HepG2 (cell line): ENCODE results near the gene FAM20C. TPM values are rescaled to one million over a fixed set of nuclear protein-coding genes. Genes with fewer than 3 reads are reported as not detected.
A peak's percentile ranks its signal among the peaks of the same experiment; 100 is the strongest.

Experiments
- ARNTL ChIP-seq: sonication (generic); formaldehyde crosslinking; IDR thresholded peaks from 2 replicates; pipeline ENCODE4 v1.4.0; 2020; ENCODE audit warnings: mild to moderate bottlenecking, missing genetic modification reagents
- BCL3 ChIP-seq: sonication (generic); formaldehyde crosslinking; IDR thresholded peaks from 2 replicates; pipeline ENCODE4 v1.5.1; 2020; ENCODE audit warnings: mild to moderate bottlenecking, missing genetic modification reagents, moderate library complexity
- BRCA1 ChIP-seq: sonication (generic); formaldehyde crosslinking; IDR thresholded peaks from 2 replicates; pipeline ENCODE4 v1.4.0; 2020; ENCODE audit warnings: missing genetic modification reagents
- CEBPG ChIP-seq: IDR thresholded peaks from 2 replicates; pipeline ENCODE4 v1.6.1; 2016
- FOSL2 ChIP-seq: sonication (generic); formaldehyde crosslinking; IDR thresholded peaks from 2 replicates; pipeline ENCODE4 v1.4.0; 2020; ENCODE audit warnings: missing genetic modification reagents
- FOXM1 ChIP-seq: sonication (generic); formaldehyde crosslinking; IDR thresholded peaks from 2 replicates; pipeline ENCODE4 v1.5.0; 2020; ENCODE audit warnings: missing genetic modification reagents
- FOXO1 ChIP-seq: sonication (generic); formaldehyde crosslinking; IDR thresholded peaks from 2 replicates; pipeline ENCODE4 v1.4.0; 2020; ENCODE audit warnings: missing genetic modification reagents
- GATAD2A ChIP-seq: IDR thresholded peaks from 2 replicates; pipeline ENCODE4 v1.6.1; 2016
- KDM1A ChIP-seq: IDR thresholded peaks from 2 replicates; pipeline ENCODE4 v1.6.1; 2016; ENCODE audit warnings: missing compliant biosample characterization
- KLF15 ChIP-seq: sonication (generic); formaldehyde crosslinking; IDR thresholded peaks from 2 replicates; pipeline ENCODE4 v1.8.1; 2023; ENCODE audit warnings: borderline replicate concordance, mild to moderate bottlenecking, inconsistent platforms, missing genetic modification reagents, mixed read lengths
- MTA1 ChIP-seq: sonication (generic); formaldehyde crosslinking; IDR thresholded peaks from 2 replicates; pipeline ENCODE4 v1.4.0; 2020; ENCODE audit warnings: missing genetic modification reagents, mild to moderate bottlenecking, borderline replicate concordance
- NONO ChIP-seq, 2 experiments: fragments of 450-650 bp in 1 of 2; sonication (generic) in 1 of 2; formaldehyde crosslinking in 1 of 2; IDR thresholded peaks in 1 of 2; conservative IDR thresholded peaks in 1 of 2; 2 replicates each; pipeline versions ENCODE4 v1.6.1 to v1.8.0; 2017 to 2022; ENCODE audit warnings: mild to moderate bottlenecking in 1 of 2, missing genetic modification reagents in 1 of 2, moderate library complexity in 1 of 2
- NR0B2 ChIP-seq: sonication (generic); formaldehyde crosslinking; IDR thresholded peaks from 2 replicates; pipeline ENCODE4 v1.4.0; 2020; ENCODE audit warnings: mild to moderate bottlenecking, missing genetic modification reagents
- POLR2G ChIP-seq: fragments of 200-400 bp; formaldehyde crosslinking; IDR thresholded peaks from 2 replicates; pipeline ENCODE4 v1.6.1; 2018; ENCODE audit warnings: mild to moderate bottlenecking, low read depth, low read length, moderate library complexity
- ZMYM2 ChIP-seq: sonication (generic); formaldehyde crosslinking; IDR thresholded peaks from 2 replicates; pipeline ENCODE4 v1.8.0; 2022; ENCODE audit warnings: mild to moderate bottlenecking, missing genetic modification reagents
- ZNF264 ChIP-seq: sonication (generic); formaldehyde crosslinking; IDR thresholded peaks from 2 replicates; pipeline ENCODE4 v1.4.0; 2020; ENCODE audit warnings: missing genetic modification reagents
- ZNF331 ChIP-seq: sonication (generic); formaldehyde crosslinking; IDR thresholded peaks from 2 replicates; pipeline ENCODE4 v1.4.0; 2020; ENCODE audit warnings: missing genetic modification reagents
- ZNF335 ChIP-seq: sonication (generic); formaldehyde crosslinking; IDR thresholded peaks from 2 replicates; pipeline ENCODE4 v1.4.0; 2020; ENCODE audit warnings: missing genetic modification reagents
- ZNF550 ChIP-seq: sonication (generic); formaldehyde crosslinking; IDR thresholded peaks from 2 replicates; pipeline ENCODE4 v1.4.0; 2020; ENCODE audit warnings: mild to moderate bottlenecking, missing genetic modification reagents, borderline replicate concordance
- ZNF572 ChIP-seq: sonication (generic); formaldehyde crosslinking; IDR thresholded peaks from 2 replicates; pipeline ENCODE4 v1.5.1; 2020; ENCODE audit warnings: mild to moderate bottlenecking, missing genetic modification reagents
- ZNF574 ChIP-seq: sonication (generic); formaldehyde crosslinking; IDR thresholded peaks from 2 replicates; pipeline ENCODE4 v1.4.0; 2020; ENCODE audit warnings: missing genetic modification reagents
- ZNF674 ChIP-seq: sonication (generic); formaldehyde crosslinking; IDR thresholded peaks from 2 replicates; pipeline ENCODE4 v1.5.0; 2020; ENCODE audit warnings: low read depth, mild to moderate bottlenecking, missing genetic modification reagents
- ZNF691 ChIP-seq: sonication (generic); formaldehyde crosslinking; IDR thresholded peaks from 2 replicates; pipeline ENCODE4 v1.4.0; 2020; ENCODE audit warnings: missing genetic modification reagents, low read depth, mild to moderate bottlenecking, borderline replicate concordance
- ZNF709 ChIP-seq: sonication (generic); formaldehyde crosslinking; IDR thresholded peaks from 2 replicates; pipeline ENCODE4 v1.5.0; 2020; ENCODE audit warnings: mild to moderate bottlenecking, missing genetic modification reagents
- ZNF720 ChIP-seq: sonication (generic); formaldehyde crosslinking; IDR thresholded peaks from 2 replicates; pipeline ENCODE4 v1.4.0; 2020; ENCODE audit warnings: missing genetic modification reagents
- ZSCAN30 ChIP-seq: sonication (generic); formaldehyde crosslinking; IDR thresholded peaks from 2 replicates; pipeline ENCODE4 v1.5.0; 2020; ENCODE audit warnings: mild to moderate bottlenecking, missing genetic modification reagents
- polyA plus RNA-seq, 8 experiments: library from polyadenylated mRNA; depleted of rRNA in 3 of 8; stranded (reverse) in 7 of 8; unstranded in 1 of 8; fragments of >200 nt; fragmentation: Illumina TruSeq in 4 of 8; extraction: Trizol in 4 of 8; gene quantifications; 2 replicates each; pipeline versions ENCODE4 v1.2.1 to v1.2.3, GENCODE V29; 2011 to 2016; ENCODE audit warnings: low read depth in 4 of 8, missing spikeins in 1 of 8, mixed read lengths in 1 of 8; ENCODE audit not compliant: insufficient read depth in 1 of 8
- total RNA-seq, 5 experiments: library from RNA; depleted of rRNA; stranded (reverse); fragments of >200 nt; fragmentation: Illumina TruSeq; extraction: Trizol; gene quantifications; 2 replicates each; pipeline ENCODE4 v1.2.3, GENCODE V29; 2016; ENCODE audit warnings: low read depth in 1 of 5

The FAM20C gene
- total and polyA plus RNA-seq, 2 of the 13 experiments (the other 11 are each of a cell fraction or from before 2014, with no cell fraction given), result 11.9 to 19.9 TPM

GRCh38 chr7:197413-198335 lies 5.3 kb downstream of the FAM20C start (continued):
- TF ChIP-seq NR0B2 (CRISPR knock-in tag) (no peak), ZMYM2 (CRISPR knock-in tag) (peak; percentile 40; the same call in 1 of the 2 replicates), ZNF574 (0 out of 2 replicates have a peak, but pooled peaks have one; percentile 53), ZNF691 (CRISPR knock-in tag) (no peak), KLF15 (CRISPR knock-in tag) (no peak), ZNF335 (CRISPR knock-in tag) (0 out of 2 replicates have a peak, but pooled peaks have one; percentile 30), ZNF709 (CRISPR knock-in tag) (no peak), ZNF674 (CRISPR knock-in tag) (no peak), CEBPG (0 out of 2 replicates have a peak, but pooled peaks have one; percentile 9), NONO (IDR thresholded peaks at IDR 0.05) (no peak), NONO (CRISPR knock-in tag; conservative IDR thresholded peaks at IDR 0.05) (no peak), ZNF550 (CRISPR knock-in tag) (no peak), ZNF264 (0 out of 2 replicates have a peak, but pooled peaks have one; percentile 54), MTA1 (peak; percentile 78; the same call in 1 of the 2 replicates), BCL3 (CRISPR knock-in tag) (no peak), FOXM1 (CRISPR knock-in tag) (no peak), FOSL2 (CRISPR knock-in tag) (no peak; the same call in 1 of the 2 replicates), GATAD2A (peak; percentile 86), KDM1A (CRISPR knock-in tag) (no peak), ZSCAN30 (CRISPR knock-in tag) (no peak), FOXO1 (CRISPR knock-in tag) (no peak), ARNTL (CRISPR knock-in tag) (peak; percentile 87), ZNF331 (CRISPR knock-in tag) (0 out of 2 replicates have a peak, but pooled peaks have one; percentile 25), ZNF572 (CRISPR knock-in tag) (0 out of 2 replicates have a peak, but pooled peaks have one; percentile 64), ZNF720 (CRISPR knock-in tag) (no peak), POLR2G (0 out of 2 replicates have a peak, but pooled peaks have one; percentile 35), BRCA1 (CRISPR knock-in tag) (no peak)
